ENCODE measurements around the gene ZFYVE28.
"Not testable (repeated sequence)": the region's sequence is repeated elsewhere in the genome, so short reads cannot be mapped to it uniquely, and the experiment has no call there.

DNA sequence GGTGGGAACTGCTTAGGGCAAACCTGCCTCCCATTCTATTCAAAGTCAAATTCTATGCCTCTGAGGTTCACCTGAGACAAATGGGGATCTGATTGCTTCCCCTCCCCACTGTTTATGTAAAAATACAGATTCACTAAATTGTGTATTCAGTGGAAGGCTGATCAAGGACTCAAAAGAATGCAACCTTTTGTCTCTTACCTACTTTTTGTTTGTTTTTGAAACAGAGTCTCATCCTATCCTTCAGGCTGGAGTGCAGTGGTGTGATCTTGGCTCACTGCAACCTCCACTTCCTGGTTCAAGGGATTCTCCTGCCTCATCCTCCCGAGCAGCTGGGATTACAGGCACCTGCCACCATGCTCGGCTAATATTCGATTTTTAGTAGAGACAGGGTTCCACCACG lies 197.1 kb downstream of the ZFYVE28 start:
- TF ChIP-seq, protein P1, sequence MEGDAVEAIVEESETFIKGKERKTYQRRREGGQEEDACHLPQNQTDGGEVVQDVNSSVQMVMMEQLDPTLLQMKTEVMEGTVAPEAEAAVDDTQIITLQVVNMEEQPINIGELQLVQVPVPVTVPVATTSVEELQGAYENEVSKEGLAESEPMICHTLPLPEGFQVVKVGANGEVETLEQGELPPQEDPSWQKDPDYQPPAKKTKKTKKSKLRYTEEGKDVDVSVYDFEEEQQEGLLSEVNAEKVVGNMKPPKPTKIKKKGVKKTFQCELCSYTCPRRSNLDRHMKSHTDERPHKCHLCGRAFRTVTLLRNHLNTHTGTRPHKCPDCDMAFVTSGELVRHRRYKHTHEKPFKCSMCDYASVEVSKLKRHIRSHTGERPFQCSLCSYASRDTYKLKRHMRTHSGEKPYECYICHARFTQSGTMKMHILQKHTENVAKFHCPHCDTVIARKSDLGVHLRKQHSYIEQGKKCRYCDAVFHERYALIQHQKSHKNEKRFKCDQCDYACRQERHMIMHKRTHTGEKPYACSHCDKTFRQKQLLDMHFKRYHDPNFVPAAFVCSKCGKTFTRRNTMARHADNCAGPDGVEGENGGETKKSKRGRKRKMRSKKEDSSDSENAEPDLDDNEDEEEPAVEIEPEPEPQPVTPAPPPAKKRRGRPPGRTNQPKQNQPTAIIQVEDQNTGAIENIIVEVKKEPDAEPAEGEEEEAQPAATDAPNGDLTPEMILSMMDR (IDR thresholded peaks at IDR 0.05) = not testable (repeated sequence)
- TF ChIP-seq POLR2A (IDR thresholded peaks at IDR 0.05); POLR2AphosphoS5 (IDR thresholded peaks at IDR 0.05; ENCODE audit: insufficient read depth in 1 of 2, low read depth in 1 of 2): not testable (repeated sequence)

Measured in vagina (tissue), 2 donors.